ENCODE data around the gene EPHB1.

Gene EPHB1

GRCh38 chr3:135175728-135176277 is 380.7 kb downstream of the EPHB1 start:
- DNase-seq (ENCODE audit: low read depth): no peak
- Histone ChIP-seq H3K36me3 (ENCODE audit: control insufficient read depth, insufficient read depth, low read length, severe bottlenecking) (no peaks in the 10 kb centered on the region), H3K9ac (ENCODE audit: low read length) (no peak overlapping the region), H3K9me3 (ENCODE audit: control insufficient read depth, low read length) (peaks cover 10% of the 10 kb centered on the region), H3K4me3 (ENCODE audit: low read length) (no peak overlapping the region), H3K27me3 (replicated peaks; ENCODE audit: control insufficient read depth, insufficient read depth, low read length) (no peaks in the 10 kb centered on the region), H3K4me1 (ENCODE audit: control insufficient read depth, insufficient read depth, low read length) (peaks cover 6% of the 10 kb centered on the region)

- no peak overlapping the region for H3K9ac ChIP-seq (ENCODE audit: low read length)
- no peak for DNase-seq (ENCODE audit: low read depth)
- H3K36me3 ChIP-seq (ENCODE audit: control insufficient read depth, insufficient read depth, low read length, severe bottlenecking): no peaks in the 10 kb centered on the region
- peaks cover 9% of the 10 kb centered on the region for H3K9me3 ChIP-seq (ENCODE audit: control insufficient read depth, low read length)
- H3K27me3 ChIP-seq (replicated peaks; ENCODE audit: control insufficient read depth, insufficient read depth, low read length): no peaks in the 10 kb centered on the region
- no peak overlapping the region for H3K4me3 ChIP-seq (ENCODE audit: low read length)
- H3K4me1 ChIP-seq (ENCODE audit: control insufficient read depth, insufficient read depth, low read length): peaks cover 3% of the 10 kb centered on the region
Observed at GRCh38 chr3:135176881-135177280, 381.8 kb downstream of the EPHB1 start.

- Histone ChIP-seq H3K9ac (ENCODE audit: low read length) (no peak overlapping the region), H3K4me3 (ENCODE audit: low read length) (no peak overlapping the region), H3K36me3 (ENCODE audit: control insufficient read depth, insufficient read depth, low read length, severe bottlenecking) (no peaks in the 10 kb centered on the region), H3K4me1 (ENCODE audit: control insufficient read depth, insufficient read depth, low read length) (peaks cover 3% of the 10 kb centered on the region), H3K27me3 (replicated peaks; ENCODE audit: control insufficient read depth, insufficient read depth, low read length) (no peaks in the 10 kb centered on the region), H3K9me3 (ENCODE audit: control insufficient read depth, low read length) (no peaks in the 10 kb centered on the region)
- no peak for DNase-seq (ENCODE audit: low read depth)
Observed at GRCh38 chr3:135178566-135178965, 383.5 kb downstream of the EPHB1 start.

GRCh38 chr3:135181408-135181807 is 386.3 kb downstream of the EPHB1 start:
- Histone ChIP-seq H3K4me1 (ENCODE audit: control insufficient read depth, insufficient read depth, low read length) (no peaks in the 10 kb centered on the region), H3K4me3 (ENCODE audit: low read length) (no peak overlapping the region), H3K36me3 (ENCODE audit: control insufficient read depth, insufficient read depth, low read length, severe bottlenecking) (no peaks in the 10 kb centered on the region), H3K27me3 (replicated peaks; ENCODE audit: control insufficient read depth, insufficient read depth, low read length) (no peaks in the 10 kb centered on the region), H3K9ac (ENCODE audit: low read length) (no peak overlapping the region), H3K9me3 (ENCODE audit: control insufficient read depth, low read length) (no peaks in the 10 kb centered on the region)
- DNase-seq (ENCODE audit: low read depth): no peak

- Histone ChIP-seq H3K4me3 (ENCODE audit: low read length) (no peak overlapping the region), H3K4me1 (ENCODE audit: control insufficient read depth, insufficient read depth, low read length) (no peaks in the 10 kb centered on the region), H3K36me3 (ENCODE audit: control insufficient read depth, insufficient read depth, low read length, severe bottlenecking) (no peaks in the 10 kb centered on the region), H3K27me3 (replicated peaks; ENCODE audit: control insufficient read depth, insufficient read depth, low read length) (no peaks in the 10 kb centered on the region), H3K9me3 (ENCODE audit: control insufficient read depth, low read length) (no peaks in the 10 kb centered on the region), H3K9ac (ENCODE audit: low read length) (no peak overlapping the region)
- DNase-seq (ENCODE audit: low read depth): no peak
Observed at GRCh38 chr3:135182364-135182998, 387.4 kb downstream of the EPHB1 start.

GRCh38 chr3:135190658-135191057 is 395.6 kb downstream of the EPHB1 start:
- Histone ChIP-seq H3K4me3 (ENCODE audit: low read length) (no peak overlapping the region), H3K9me3 (ENCODE audit: control insufficient read depth, low read length) (no peaks in the 10 kb centered on the region), H3K4me1 (ENCODE audit: control insufficient read depth, insufficient read depth, low read length) (peaks cover 14% of the 10 kb centered on the region), H3K27me3 (replicated peaks; ENCODE audit: control insufficient read depth, insufficient read depth, low read length) (no peaks in the 10 kb centered on the region), H3K9ac (ENCODE audit: low read length) (no peak overlapping the region), H3K36me3 (ENCODE audit: control insufficient read depth, insufficient read depth, low read length, severe bottlenecking) (no peaks in the 10 kb centered on the region)
- DNase-seq (ENCODE audit: low read depth): no peak

GRCh38 chr3:135191708-135192107 is 396.6 kb downstream of the EPHB1 start:
- Histone ChIP-seq H3K9me3 (ENCODE audit: control insufficient read depth, low read length) (no peaks in the 10 kb centered on the region), H3K4me3 (ENCODE audit: low read length) (no peak overlapping the region), H3K4me1 (ENCODE audit: control insufficient read depth, insufficient read depth, low read length) (peaks cover 14% of the 10 kb centered on the region), H3K27me3 (replicated peaks; ENCODE audit: control insufficient read depth, insufficient read depth, low read length) (no peaks in the 10 kb centered on the region), H3K9ac (ENCODE audit: low read length) (no peak overlapping the region), H3K36me3 (ENCODE audit: control insufficient read depth, insufficient read depth, low read length, severe bottlenecking) (no peaks in the 10 kb centered on the region)
- DNase-seq (ENCODE audit: low read depth): no peak

GRCh38 chr3:135192929-135193328 is 397.9 kb downstream of the EPHB1 start:
- H3K9ac ChIP-seq (ENCODE audit: low read length): no peak overlapping the region
- no peak for DNase-seq (ENCODE audit: low read depth)
- no peaks in the 10 kb centered on the region for H3K36me3 ChIP-seq (ENCODE audit: control insufficient read depth, insufficient read depth, low read length, severe bottlenecking)
- H3K27me3 ChIP-seq (replicated peaks; ENCODE audit: control insufficient read depth, insufficient read depth, low read length): no peaks in the 10 kb centered on the region
- H3K4me3 ChIP-seq (ENCODE audit: low read length): no peak overlapping the region
- peaks cover 14% of the 10 kb centered on the region for H3K4me1 ChIP-seq (ENCODE audit: control insufficient read depth, insufficient read depth, low read length)
- no peaks in the 10 kb centered on the region for H3K9me3 ChIP-seq (ENCODE audit: control insufficient read depth, low read length)

- no peak overlapping the region for H3K9ac ChIP-seq (ENCODE audit: low read length)
- no peak for DNase-seq (ENCODE audit: low read depth)
- no peaks in the 10 kb centered on the region for H3K9me3 ChIP-seq (ENCODE audit: control insufficient read depth, low read length)
- no peak overlapping the region for H3K4me3 ChIP-seq (ENCODE audit: low read length)
- H3K27me3 ChIP-seq (replicated peaks; ENCODE audit: control insufficient read depth, insufficient read depth, low read length): no peaks in the 10 kb centered on the region
- H3K36me3 ChIP-seq (ENCODE audit: control insufficient read depth, insufficient read depth, low read length, severe bottlenecking): no peaks in the 10 kb centered on the region
- H3K4me1 ChIP-seq (ENCODE audit: control insufficient read depth, insufficient read depth, low read length): no peaks in the 10 kb centered on the region
Observed at GRCh38 chr3:135197246-135197645, 402.2 kb downstream of the EPHB1 start.

GRCh38 chr3:135197856-135198255 is 402.8 kb downstream of the EPHB1 start:
- no peak for DNase-seq (ENCODE audit: low read depth)
- H3K27me3 ChIP-seq (replicated peaks; ENCODE audit: control insufficient read depth, insufficient read depth, low read length): no peaks in the 10 kb centered on the region
- no peak overlapping the region for H3K9ac ChIP-seq (ENCODE audit: low read length)
- H3K36me3 ChIP-seq (ENCODE audit: control insufficient read depth, insufficient read depth, low read length, severe bottlenecking): no peaks in the 10 kb centered on the region
- no peak overlapping the region for H3K4me3 ChIP-seq (ENCODE audit: low read length)
- H3K4me1 ChIP-seq (ENCODE audit: control insufficient read depth, insufficient read depth, low read length): no peaks in the 10 kb centered on the region
- no peaks in the 10 kb centered on the region for H3K9me3 ChIP-seq (ENCODE audit: control insufficient read depth, low read length)

- Histone ChIP-seq H3K36me3 (ENCODE audit: control insufficient read depth, insufficient read depth, low read length, severe bottlenecking) (no peaks in the 10 kb centered on the region), H3K9me3 (ENCODE audit: control insufficient read depth, low read length) (no peaks in the 10 kb centered on the region), H3K4me3 (ENCODE audit: low read length) (no peak overlapping the region), H3K9ac (ENCODE audit: low read length) (no peak overlapping the region), H3K4me1 (ENCODE audit: control insufficient read depth, insufficient read depth, low read length) (no peaks in the 10 kb centered on the region), H3K27me3 (replicated peaks; ENCODE audit: control insufficient read depth, insufficient read depth, low read length) (no peaks in the 10 kb centered on the region)
- no peak for DNase-seq (ENCODE audit: low read depth)
Observed at GRCh38 chr3:135199137-135199536, 404.1 kb downstream of the EPHB1 start.

- Histone ChIP-seq H3K4me3 (ENCODE audit: low read length) (no peak overlapping the region), H3K36me3 (ENCODE audit: control insufficient read depth, insufficient read depth, low read length, severe bottlenecking) (no peaks in the 10 kb centered on the region), H3K9me3 (ENCODE audit: control insufficient read depth, low read length) (no peaks in the 10 kb centered on the region), H3K9ac (ENCODE audit: low read length) (no peak overlapping the region), H3K27me3 (replicated peaks; ENCODE audit: control insufficient read depth, insufficient read depth, low read length) (no peaks in the 10 kb centered on the region), H3K4me1 (ENCODE audit: control insufficient read depth, insufficient read depth, low read length) (no peaks in the 10 kb centered on the region)
- DNase-seq (ENCODE audit: low read depth): no peak
Observed at GRCh38 chr3:135203026-135203425, 408.0 kb downstream of the EPHB1 start.

All from adipocyte (in vitro differentiated cells).